ENCODE data around the gene MECP2. TPM values are rescaled to one million over a fixed set of nuclear protein-coding genes. Genes with fewer than 3 reads are reported as not detected.

Gene MECP2
- total and polyA plus RNA-seq, 8 donors, result 25.5 to 47.1 (median 31.9) TPM

DNA sequence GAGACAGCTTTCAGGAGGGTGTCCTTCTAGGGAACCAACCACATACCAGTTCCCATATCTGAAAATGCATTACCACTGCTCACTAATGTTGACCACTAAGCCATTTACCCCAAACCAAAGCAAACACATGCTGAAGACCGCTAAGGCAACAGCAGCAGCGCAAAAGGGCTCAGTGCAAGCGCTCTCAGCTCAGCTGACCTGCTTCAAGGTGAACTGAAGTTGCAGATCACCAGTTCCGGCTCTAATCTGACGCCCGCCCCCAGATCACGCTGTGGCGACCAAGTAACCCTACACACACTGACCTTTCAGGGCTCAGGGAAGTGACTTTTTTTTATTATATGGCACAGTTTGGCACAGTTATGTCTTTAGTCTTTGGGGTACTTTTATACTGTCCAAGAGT is 5.8 kb downstream of the MECP2 start:
- DNase-seq, result no peak
- H3K36me3 ChIP-seq, result peaks cover 0 to 5% of the 10 kb centered on the region in 2 donors
- peaks cover 4 to 48% of the 10 kb centered on the region in 2 donors for H3K4me1 ChIP-seq
- H3K9me3 ChIP-seq, result no peaks in the 10 kb centered on the region
- H3K27ac ChIP-seq, result no peak overlapping the region
- intact Hi-C loops (cut with DNase I), result no loop called here
- no peak overlapping the region for H3K4me3 ChIP-seq
- peak; percentile 51 for ATAC-seq
- TF ChIP-seq, protein P1, sequence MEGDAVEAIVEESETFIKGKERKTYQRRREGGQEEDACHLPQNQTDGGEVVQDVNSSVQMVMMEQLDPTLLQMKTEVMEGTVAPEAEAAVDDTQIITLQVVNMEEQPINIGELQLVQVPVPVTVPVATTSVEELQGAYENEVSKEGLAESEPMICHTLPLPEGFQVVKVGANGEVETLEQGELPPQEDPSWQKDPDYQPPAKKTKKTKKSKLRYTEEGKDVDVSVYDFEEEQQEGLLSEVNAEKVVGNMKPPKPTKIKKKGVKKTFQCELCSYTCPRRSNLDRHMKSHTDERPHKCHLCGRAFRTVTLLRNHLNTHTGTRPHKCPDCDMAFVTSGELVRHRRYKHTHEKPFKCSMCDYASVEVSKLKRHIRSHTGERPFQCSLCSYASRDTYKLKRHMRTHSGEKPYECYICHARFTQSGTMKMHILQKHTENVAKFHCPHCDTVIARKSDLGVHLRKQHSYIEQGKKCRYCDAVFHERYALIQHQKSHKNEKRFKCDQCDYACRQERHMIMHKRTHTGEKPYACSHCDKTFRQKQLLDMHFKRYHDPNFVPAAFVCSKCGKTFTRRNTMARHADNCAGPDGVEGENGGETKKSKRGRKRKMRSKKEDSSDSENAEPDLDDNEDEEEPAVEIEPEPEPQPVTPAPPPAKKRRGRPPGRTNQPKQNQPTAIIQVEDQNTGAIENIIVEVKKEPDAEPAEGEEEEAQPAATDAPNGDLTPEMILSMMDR (IDR thresholded peaks at IDR 0.05), result no peak
- no peaks in the 10 kb centered on the region for H3K27me3 ChIP-seq

DNA sequence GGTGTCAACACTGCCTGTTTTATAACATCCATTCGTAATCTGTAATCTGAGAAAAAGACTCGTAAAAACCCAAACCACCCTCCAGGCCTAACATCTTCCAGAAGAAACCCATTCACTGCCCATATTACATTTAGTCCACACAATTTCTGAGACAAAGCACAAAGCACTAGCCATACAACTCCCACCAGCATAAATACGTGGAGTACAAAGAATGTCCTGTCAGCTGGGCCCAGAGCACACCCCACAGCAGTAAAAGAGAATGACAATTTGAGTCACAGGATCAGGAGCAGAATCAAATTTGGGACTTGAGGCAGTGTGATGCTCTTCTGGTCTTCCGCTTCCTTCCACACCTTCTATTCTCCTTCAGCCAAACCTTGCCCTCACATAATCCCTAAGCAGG is 6.8 kb downstream of the MECP2 start:
- TF ChIP-seq, protein P1 (IDR thresholded peaks at IDR 0.05), result no peak
- no peaks in the 10 kb centered on the region for H3K27me3 ChIP-seq
- H3K4me1 ChIP-seq, result peaks cover under 1 to 41% of the 10 kb centered on the region in 2 donors
- intact Hi-C loops (cut with DNase I), result no loop called here
- H3K9me3 ChIP-seq, result no peaks in the 10 kb centered on the region
- H3K4me3 ChIP-seq, result no peak overlapping the region
- H3K27ac ChIP-seq, result no peak overlapping the region
- H3K36me3 ChIP-seq, result peaks cover 0 to 5% of the 10 kb centered on the region in 2 donors
- ATAC-seq (no peak), DNase-seq (no peak)

DNA sequence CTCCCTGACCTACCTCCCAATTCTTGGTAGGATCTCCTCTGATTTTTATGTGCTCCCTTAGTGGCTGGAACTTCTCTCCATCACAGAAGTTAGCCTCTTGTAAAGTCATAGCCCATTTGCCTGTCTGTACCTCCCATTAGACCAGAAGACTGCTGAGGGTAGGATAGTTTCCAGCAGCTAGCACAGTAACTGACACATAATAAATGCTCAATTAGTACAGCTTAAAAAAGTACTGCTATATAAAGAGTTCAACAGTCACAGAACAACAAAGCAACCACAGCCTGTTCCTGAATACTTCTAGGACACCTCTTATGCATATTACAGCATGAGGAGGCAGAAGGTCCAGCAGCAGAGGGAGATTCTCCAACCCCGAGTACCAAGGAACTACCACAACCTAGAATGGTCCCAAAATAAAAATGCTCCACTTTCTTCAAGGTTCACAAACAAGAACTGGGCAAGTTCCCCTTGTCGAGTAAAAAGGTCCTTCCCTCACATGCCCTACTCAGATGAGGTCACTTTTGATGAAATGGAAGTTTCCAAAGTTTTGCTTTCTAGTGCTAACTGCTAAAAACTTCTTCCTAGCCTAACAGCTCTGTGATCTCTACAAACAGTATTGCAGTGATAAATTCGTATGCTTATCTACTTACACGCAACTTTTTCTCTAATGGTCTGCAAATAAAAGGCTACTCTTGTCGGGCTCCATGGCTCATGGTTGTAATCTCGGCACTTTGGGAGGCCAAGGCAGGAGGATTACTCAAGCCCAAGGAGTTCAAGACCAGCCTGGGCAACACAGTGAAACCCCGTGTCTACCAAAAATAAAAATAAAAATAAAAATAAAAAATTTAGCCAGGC is 12.8 kb downstream of the MECP2 start:
- H3K36me3 ChIP-seq, result no peaks in the 10 kb centered on the region
- TF ChIP-seq, protein P1 (IDR thresholded peaks at IDR 0.05), result no peak
- intact Hi-C loops (cut with DNase I), result no loop called here
- H3K27ac ChIP-seq, result peak overlapping the region in 1 of 2 donors; percentile 18
- H3K27me3 ChIP-seq, result no peaks in the 10 kb centered on the region
- H3K9me3 ChIP-seq, result no peaks in the 10 kb centered on the region
- DNase-seq (no peak), ATAC-seq (no peak)
- no peak overlapping the region for H3K4me3 ChIP-seq
- H3K4me1 ChIP-seq, result peaks cover 5 to 29% of the 10 kb centered on the region in 2 donors

DNA sequence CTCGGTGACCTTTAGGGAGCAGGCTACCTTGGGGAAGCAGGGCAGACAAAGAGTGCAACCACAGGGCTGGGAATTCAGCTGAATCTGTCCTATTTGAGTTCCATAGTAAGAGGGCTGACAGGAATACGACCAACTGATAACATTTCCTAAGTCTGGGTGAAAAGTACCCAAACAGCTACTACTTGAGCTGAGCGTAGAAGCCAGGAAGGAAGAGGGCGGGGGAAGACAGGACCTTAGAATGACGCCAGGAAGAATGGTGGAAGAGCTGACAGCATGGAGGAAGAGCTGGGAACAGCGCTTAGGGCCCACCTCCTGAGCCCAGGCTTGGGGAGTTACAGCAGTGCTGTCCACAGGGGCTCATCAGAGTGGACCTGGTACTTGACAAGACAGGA is 14.4 kb downstream of the MECP2 start:
- no peaks in the 10 kb centered on the region for H3K9me3 ChIP-seq
- no peaks in the 10 kb centered on the region for H3K27me3 ChIP-seq
- no peak for DNase-seq
- peaks cover 5 to 29% of the 10 kb centered on the region in 2 donors for H3K4me1 ChIP-seq
- no peak overlapping the region for H3K4me3 ChIP-seq
- H3K27ac ChIP-seq, result peak overlapping the region; percentile 48 to 57
- H3K36me3 ChIP-seq, result no peaks in the 10 kb centered on the region
- peak; percentile 58 for ATAC-seq
- intact Hi-C loops (cut with DNase I), result no loop called here
- TF ChIP-seq, protein P1 (IDR thresholded peaks at IDR 0.05), result no peak

DNA sequence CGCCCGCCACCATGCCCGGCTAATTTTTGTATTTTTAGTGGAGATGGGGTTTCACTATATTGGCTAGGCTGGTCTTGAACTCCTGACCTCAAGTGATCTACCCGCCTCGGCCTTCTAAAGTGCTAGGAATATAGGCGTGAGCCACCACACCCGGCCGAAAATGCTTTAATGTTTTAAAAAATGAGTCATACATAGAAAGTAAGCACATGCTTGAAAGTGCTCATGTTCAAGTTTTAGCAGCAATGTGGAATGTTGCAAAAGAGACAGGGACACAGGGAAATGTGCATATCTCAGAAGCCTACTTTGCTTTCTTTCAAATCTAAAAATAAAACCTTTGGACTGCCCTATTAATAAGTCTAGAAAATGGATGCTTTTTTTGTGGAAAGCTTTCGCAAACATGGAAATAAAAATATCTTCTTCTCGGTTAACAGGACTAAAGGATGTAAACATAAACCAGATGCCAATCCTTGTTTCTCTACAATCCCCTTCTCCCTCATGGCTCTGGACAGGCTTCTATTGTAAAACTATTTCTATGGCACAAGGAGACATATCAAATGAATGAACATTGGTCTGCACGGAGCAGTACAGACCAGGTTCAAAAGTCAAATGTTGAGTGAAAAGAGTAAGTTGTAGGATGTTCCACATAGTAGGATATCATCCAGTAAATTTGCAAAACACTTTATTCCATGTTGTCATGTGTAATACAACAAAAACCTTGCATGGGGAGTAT is 15.0 kb downstream of the MECP2 start:
- H3K9me3 ChIP-seq, result no peaks in the 10 kb centered on the region
- H3K4me3 ChIP-seq, result no peak overlapping the region
- no peaks in the 10 kb centered on the region for H3K27me3 ChIP-seq
- TF ChIP-seq, protein P1 (IDR thresholded peaks at IDR 0.05), result no peak
- no peaks in the 10 kb centered on the region for H3K36me3 ChIP-seq
- ATAC-seq, result peak; percentile 81
- peaks cover 5 to 29% of the 10 kb centered on the region in 2 donors for H3K4me1 ChIP-seq
- DNase-seq, result no peak
- intact Hi-C loops (cut with DNase I), result no loop called here
- H3K27ac ChIP-seq, result peak overlapping the region; percentile 48 to 57

All from left lung (tissue), 10 donors.